ENCODE results near the gene CD320.
"Not testable (repeated sequence)": the region's sequence is repeated elsewhere in the genome, so short reads cannot be mapped to it uniquely, and the experiment has no call there.

Gene CD320

DNA sequence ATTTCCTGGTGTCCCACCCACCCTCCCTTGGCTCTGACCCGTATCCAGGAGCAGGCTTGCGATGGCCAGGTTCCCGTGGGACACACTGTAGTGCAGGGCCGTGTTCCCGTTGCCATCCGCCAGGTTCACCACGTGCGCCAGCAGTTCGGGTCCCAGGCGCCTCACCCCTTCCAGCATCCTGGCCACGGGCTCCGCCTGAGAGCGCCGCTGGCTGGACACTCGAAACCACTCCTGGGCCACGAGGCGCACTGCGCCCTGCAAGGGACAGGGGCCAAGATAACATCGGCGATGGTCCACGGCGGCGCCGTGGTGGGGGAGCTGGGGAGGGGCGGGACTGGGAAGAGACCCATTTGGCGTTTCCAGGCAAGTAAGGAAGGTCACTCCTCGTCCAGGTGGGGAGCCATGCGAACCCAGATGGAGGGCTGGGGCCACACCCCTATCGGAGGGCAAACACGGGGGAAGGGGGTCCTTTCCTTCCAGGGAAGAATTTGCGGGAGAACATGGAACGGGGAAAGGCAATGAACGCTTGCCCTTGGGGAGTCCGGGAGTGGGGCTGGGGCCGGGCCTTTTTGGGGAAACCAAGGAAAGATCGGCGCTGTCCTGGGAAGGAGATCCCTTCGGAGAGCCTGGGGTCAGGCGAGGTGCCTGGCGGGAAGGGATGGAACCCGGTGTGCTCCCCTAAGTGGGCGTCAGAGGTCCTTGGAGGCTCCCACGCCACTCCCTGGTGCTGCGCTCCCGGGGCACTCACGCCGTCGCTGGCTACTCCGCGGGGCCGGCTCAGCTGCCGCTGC lies 25.0 kb upstream of the CD320 start:
- DNase-seq, result no peak

DNA sequence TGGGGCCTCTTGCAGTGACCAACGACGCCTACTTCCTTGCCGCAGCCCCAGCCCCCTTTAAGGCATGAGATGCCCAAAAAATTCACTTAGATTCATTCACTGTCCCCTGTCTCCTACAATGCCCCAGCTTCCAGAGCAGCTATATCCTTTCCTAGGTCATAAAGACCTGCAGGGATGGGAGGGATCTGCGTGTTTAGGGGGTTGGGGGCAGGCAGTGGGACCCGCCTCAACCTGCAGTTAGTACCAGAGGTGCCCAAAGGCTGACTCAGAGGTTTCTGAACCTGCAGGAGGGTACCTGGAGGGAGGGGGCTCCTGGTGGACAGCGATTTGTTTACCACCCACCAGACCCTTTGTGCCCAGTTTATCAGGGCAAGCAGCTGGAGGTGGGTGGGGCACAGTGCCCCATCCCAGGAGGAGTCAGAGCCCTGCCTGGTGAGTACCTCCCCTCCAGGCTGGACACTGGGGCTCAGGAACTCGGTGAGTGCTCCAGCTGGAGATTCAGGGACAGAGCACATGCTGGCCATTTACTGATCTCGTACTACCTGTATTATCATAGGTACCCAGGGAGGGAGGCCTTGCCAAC lies 23.2 kb upstream of the CD320 start:
- no peak for DNase-seq

DNA sequence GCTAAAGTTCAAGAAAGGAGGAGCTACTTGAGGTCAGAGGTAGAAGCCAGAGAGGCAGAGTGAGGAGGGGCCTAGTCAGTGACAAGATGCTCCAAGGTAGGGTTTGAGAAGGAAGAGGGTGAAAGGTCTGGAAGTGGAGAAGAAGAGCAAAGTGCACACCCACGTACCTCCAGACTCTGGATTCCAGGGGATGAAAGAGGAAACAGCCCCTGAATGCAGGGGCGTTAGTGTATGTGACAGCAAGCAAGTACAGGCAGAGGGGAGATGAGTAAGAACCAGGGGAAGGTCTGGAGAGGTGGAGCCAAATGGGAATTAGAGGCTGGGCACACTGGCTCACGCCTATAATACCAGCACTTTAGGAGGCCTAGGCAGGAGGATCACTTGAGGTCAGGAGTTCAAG lies 21.8 kb upstream of the CD320 start:
- no peak for DNase-seq

DNA sequence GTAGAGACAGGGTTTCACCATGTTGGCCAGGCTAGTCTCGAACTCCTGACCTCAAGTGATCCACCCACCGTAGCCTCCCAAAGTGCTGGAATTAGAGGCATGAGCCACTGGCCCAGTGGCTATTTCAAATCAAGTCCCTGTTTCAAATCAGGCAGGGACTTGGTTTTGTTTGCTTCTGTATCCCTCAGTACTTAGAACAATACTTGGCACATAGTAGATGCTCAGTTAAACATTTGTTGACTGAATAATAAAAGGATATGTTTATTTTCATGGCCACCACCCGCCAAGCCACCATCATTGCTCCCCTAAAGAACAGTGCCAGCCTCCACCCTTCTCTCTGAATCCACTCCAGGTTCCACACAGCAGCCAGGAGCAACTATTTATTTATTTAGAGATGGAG lies 17.3 kb upstream of the CD320 start:
- no peak for DNase-seq

DNA sequence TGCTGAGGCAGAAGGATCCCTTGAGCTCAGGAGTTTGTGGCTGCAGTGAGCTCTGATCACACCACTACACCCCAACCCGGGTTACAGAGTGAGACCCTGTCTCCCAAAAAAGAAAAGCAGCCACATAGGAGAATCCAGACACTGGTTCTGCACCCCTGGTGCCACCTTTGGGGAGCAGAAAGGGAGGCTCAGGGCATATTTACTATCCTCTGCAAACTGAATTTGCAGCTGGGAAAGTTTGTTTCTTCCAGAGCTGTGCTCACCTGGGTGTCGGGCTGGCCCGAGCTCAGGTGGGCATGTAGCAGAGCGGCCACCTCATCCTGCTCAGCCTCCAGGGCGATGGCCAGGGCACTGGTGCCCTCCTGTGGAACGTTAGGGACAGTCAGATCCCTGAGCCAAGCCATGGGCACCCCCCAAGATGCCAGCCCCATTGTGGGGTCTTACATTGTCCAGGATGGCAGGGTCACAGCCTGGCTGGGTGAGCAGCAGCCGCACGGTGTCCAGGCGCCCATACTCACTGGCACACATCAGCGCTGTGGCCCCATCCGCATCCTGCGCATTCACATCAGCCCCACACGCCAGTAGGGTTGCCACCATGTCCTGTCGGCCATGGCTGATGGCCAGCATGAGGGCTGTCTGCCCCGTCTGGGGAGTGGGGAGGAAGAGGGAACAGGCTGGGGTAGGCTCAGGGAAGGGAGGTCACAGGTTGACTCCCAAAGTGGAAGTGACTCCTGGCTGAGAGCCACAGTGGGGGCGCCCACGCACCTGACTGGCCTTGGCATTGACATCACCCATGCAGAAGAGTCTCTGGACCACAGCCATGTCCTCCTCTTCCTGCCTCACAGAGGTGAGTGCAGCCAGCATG lies 16.3 kb upstream of the CD320 start:
- DNase-seq, result no peak

DNA sequence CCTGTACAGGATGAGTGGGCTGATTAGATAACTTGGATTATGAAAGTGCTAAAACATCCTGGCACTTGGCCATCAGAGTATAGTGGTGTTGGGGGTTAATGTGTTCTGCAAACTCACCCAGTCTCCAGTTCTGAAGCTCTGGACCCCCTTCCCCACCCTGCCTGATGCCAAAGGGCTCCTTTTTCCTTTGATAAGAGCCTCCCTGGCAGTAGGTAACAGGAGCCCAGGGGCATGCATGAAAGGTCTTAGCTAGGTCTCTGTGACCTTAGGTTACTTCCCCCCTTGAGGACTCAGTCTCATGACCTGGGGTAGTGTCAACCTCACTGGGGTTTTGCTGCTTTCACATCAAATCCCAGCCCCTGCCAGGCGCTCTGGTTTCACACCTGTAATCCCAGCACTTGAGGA lies 15.6 kb upstream of the CD320 start:
- DNase-seq, result no peak

DNA sequence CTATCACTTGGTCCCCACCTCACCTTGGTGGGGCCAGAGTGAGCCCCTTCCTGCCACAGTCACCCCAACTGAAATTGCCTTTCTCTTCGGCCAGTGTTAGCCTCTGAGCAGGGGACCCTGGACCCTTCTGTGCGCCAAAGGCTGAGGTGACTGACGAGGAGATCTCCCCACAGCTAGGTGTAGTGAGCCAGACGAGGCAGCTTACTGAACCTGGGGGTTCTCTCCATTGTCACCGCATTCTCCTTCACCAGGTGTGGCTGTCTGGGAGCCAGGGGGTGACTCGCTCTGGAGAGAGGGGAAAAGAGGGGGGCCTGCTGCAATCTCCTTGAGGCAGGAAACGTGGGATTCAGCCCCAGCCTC lies 14.5 kb upstream of the CD320 start:
- DNase-seq, result no peak

DNA sequence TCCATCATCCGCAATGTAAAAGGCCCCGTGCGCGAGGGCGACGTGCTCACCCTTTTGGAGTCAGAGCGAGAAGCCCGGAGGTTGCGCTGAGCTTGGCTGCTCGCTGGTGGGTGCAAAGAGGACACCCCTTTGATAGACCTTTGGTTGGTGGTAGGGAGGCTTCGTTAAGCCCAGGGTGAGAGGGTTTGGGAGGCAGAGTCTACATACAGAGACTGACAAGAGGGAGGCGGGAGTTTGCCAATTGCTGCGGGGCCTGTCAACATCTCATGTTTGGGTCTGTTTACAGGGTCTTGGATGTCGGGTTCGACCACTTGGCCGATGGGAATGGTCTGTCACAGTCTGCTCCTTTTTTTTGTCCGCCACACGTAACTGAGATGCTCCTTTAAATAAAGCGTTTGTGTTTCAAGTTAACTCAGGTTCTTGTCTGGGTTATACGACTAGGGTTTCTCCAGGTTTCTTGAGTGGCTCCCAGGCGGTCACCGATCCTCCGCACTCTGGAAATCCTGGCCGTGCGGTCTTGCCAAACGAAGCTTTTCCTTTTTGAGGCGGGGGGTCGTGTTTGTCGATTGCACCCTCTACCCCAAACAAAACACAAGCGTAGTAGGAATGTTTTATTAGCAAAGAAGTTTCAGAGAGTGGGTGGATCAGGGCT lies 14.0 kb upstream of the CD320 start:
- no peak for DNase-seq

DNA sequence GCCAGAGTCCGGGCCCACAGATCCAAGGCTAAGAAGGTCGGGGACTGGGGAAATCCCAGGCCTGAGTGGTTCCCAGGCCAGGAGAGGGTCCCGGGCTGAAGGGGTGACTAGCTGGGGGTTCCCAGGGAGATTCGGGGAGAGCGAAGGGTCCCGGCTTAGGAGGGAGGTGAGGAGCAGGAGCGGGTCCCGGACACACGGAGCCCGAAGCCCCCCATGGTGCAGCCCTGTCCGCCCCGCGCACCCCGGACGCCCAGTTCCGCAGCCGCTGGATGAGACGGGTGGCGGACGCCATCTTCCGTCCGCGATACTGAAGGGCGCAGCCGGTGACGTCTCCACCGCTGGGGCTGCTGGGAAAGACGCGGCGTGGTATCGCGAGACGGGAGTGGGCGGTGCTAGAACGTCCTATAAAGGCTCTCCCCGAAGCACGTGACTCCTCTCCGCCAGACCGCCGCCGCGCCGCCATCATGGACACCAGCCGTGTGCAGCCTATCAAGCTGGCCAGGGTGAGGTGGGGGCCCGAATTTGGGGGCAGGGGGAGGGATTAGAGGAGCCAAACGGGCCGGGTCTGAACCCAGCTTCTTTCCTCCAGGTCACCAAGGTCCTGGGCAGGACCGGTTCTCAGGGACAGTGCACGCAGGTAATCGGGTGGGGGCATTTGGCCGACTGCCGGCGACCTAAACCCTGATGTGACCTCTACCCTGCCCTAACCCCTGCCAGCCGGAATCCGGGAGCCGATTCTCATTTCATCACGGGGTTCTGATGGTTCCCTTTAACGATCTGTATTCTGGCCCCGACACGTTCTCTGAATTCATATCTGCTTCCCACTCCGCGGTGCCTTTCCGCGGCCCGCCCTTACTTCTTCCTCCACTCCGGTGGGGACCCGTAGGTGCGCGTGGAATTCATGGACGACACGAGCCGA lies 13.2 kb upstream of the CD320 start, which contains the start of the genes NDUFA7 and RPS28:
Gene NDUFA7, minus strand, starts transcription at position 309 of the 919 bp plus-strand sequence. Its CDS starts 17 bp downstream, at position 292.
Gene RPS28, plus strand, starts transcription at position 430 of the 919 bp plus-strand sequence. Its CDS starts 35 bp downstream, at position 465.
- DNase-seq, result peak; percentile 69

DNA sequence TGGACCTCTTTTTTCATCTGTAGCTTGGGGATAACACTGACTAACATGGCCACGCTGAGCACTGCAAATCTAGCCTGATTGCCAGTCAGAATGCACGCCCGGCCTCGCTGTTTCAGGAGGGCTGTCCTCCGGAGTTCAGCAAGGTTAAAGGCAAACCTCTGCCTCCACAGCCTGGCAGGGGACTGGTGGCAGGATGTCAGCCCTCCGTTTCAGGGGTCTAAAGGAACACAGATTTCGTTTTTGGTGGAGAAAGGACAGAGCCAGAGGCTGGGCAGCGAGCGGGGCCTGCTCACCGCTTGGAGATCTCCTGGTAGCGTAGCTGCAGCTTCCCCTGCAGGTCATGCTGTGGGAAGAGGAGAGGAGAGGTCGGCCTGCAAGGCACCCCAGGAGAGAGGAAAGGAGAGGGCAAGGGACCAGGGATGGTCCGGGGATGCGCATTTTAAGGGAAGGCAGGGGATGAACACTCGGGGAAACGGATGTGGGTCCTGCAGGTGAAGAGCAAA lies 12.5 kb upstream of the CD320 start:
- DNase-seq, result no peak

DNA sequence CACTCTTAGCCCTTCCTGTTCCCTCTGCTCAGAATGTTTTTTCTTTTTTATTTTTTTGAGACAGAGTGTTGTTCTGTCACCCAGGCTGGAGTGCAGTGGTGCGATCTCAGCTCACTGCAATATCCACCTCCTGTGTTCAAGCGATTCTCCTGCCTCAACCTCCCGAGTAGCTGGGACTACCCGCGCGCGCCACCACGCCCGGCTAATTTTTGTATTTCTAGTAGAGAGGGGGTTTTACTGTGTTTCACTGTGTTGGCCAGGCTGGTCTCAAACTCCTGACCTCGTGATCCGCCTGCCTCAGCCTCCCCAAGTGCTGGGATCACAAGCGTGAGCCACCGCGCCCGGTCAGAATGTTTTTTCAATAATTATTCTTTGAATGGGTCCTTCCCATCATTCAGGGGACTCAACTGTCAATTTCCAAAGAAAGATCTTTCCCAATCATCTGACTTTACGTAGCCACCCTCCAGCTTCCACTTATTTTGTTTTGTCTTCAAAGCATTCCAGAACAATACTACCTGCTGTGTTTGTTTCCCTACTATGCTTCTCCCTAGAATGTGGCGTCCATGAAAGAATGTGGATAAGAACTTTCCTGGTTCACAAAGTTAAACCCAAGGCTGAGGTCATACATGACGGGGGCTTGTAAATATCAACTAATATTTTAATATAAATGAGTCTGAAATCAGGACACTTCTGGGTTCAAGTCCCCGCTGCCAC lies 11.8 kb upstream of the CD320 start:
- no peak for DNase-seq

DNA sequence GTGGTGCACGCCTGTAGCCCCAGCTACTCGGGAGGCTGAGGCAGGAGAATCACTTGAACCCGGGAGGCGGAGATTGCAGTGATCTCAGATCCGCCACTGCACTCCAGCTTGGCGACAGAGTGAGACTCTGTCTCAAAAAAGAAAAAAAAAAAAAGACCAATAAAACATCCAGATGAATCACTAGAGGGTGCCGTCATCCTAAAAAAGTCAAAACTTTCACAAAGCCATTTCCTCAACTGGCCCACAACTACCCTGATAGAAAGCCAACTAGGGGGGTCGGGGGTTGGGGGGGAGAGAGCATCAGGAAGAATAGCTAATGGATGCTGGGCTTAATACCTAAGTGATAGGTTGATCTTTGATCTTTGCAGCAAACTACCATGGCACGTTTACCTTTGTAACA lies 10.7 kb upstream of the CD320 start:
- DNase-seq, result not testable (repeated sequence)

DNA sequence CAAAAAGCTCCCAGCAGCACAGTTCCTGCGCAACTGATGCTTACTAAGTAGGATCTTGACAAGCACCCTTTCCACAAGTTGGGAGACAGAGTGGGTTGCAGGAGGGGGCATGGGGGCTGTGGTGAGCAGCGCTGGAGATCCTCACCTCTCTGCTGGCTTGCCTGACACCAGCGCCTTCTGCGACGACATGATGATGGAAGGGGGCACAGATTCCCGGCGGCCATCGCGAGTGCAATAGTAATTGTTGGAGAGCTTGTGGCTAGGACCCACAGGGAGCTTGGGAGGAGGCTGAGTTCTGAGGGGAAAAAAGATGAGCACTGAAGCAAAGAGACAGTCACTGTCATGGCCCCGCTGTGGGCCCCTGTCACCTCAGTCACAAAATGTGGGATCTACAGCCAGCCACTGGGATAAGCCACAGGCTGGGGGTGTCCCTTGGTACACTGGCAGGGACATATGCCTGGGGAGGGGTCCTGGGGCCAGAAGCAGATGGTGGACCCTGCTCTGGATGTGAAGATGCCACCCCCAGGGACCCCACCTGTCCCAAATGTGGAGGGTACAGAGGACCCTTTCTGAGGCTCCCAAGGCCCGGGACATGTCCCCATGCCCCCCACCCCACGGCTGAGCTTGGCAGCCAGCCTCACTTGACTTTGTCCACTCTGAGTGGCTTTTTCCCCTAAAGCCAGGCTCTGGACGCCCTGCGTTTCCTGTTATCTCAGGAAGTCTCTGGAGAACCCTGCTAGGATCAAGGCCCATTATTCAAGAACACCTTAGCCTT lies 8.4 kb upstream of the CD320 start:
- no peak for DNase-seq

DNA sequence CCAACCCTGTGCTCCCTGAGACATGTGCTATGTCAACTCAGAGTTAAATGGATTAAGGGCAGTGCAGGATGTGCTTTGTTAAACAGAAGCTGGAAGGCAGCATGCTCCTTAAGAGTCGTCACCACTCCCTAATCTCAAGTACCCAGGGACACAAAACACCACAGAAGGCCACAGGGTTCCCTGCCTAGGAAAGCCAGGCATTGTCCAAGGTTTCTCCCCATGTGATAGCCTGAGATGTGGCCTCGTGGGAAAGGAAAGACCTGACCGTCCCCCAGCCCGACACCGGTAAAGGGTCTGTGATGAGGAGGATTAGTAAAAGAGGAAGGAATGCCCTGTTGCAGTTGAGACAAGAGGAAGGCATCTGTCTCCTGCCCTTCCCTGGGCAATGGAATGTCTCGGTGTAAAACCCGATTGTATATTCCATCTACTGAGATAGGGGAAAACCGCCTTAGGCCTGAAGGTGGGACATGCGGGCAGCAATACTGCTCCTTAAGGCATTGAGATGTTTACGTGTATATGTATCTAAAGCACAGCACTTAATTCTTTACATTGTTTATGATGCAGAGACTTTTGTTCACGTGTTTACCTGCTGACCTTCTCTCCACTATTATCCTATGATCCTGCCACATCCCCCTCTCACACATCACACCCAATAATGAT lies 7.0 kb upstream of the CD320 start:
- DNase-seq, result not testable (repeated sequence)

DNA sequence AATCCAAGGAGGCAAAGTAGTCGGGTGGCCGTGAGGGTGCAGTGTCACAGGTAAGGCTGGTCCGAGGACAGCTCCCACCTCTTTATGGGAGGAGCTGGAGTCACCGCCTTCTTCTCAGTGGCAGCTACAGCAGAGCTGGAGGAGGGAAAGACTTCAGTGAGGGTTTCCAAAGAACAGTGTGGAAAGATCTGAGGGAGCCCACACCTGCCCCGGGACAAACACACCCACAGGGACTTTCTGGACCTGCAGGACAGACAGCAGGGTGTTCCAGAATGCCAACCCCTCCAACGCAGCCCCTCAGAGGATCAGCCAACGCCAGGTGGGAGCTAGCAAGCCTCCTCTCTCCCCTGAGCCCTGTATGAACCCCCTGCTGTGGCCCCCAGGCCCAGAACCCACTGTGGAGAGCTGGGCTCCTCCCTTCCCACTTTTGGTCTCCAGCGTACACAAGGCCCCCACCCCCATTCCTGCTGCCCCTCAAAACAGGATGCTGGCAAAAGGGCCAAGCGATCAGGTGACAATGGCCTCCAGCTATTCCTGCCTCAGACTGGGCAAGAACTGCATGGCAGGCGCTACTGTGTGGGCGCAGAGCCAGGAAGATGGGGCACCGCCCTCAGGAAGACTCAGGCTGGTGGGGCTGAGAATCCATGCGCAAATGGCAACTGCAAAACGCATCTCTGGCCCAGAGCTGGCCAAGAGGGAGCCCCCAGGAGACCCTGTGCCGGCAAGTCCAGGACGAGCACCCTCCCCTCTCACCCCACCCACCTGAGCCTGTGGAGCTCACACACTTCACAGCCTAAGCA lies 3.5 kb upstream of the CD320 start:
- no peak for DNase-seq

DNA sequence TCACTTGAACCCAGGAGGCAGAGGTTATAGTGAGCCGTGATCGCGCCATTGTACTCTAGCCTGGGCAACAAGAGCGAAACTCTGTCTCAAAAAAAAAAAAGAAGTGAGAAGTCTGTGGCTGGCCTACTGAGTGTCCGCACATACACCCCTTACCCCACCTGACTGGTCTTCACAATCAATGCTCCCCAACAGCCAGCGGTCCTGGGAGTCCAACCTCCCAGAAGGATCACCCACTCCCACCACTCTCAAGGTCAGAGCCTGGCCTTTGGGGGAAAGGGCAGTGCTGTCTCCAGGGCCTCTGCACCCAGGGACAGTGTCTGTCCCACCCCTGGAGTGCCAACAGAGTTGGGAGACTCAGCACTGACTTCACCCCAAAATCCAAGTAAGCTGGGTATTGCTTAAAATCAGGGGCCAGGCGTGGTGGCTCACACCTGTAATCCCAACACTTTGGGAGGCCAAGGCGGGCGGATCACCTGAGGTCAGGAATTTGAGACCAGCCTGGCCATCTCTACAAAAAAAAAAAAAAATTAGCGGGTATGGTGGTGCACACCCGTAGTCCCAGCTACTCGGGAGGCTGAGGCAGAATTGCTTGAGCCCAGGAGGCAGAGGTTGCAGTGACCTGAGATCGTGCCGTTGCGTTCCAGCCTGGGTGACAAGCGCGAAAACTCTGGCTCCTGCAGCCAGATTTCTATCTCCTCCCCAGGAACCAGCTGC lies 2.3 kb upstream of the CD320 start:
- DNase-seq, result no peak

DNA sequence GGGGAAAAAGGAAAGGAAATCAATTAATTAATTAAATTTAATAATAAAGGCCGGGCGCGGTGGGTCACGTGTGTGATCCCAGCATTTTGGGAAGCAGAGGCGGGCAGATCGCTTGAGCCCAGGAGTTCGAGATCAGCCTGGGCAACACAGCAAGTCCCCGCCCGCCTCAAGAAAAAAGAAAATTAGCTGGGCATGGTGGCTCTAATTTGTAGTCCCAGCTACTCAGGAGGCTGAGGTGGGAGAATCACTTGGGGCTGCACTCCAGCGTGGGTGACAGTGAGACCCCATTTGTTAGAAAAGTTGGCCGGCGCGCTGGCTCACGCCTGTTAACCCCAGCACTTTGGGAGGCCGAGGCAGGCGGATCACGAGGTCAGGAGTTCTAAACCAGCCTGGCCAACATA lies 733 bp upstream of the CD320 start:
- DNase-seq, result no peak

DNA sequence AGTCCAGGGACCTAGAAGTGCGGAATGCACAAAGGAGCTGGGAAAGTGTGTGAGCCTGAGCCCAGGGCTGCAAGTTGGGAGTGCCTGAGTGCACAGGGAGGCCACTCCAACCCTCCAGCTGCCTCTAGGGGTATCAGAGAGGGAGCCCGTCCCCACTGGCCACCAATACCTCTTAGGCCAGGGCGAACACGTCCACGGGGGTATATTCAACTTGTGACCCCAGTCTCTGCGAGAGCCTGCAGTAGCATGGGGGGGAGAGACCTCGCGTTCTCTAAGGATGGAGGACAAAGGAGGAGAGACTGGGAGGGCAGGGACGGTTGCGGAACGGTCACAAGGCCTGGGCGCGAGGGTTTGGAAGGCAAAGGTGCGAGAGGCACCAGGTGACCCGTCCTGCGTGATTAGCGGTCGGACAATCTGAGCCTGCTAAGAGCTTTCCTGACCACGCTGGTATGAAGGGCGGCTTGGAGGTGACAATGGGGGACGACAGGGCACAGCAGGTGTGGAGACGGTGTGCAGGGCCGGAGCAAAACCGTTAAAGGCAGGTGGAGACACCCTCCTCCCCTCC lies 676 bp downstream of the CD320 start:
- no peak for DNase-seq

All from cortex of kidney (tissue), 1 donor.